ENCODE results near the gene CDH4. TPM values are rescaled to one million over a fixed set of nuclear protein-coding genes. Genes with fewer than 3 reads are reported as not detected.

CDH4 gene
- total and polyA plus RNA-seq, 9 of the 15 experiments (the other 6 are each of a cell fraction or from before 2014, with no cell fraction given) = 0.04 TPM; not detected in 8

GRCh38 chr20:61436283-61436666 lies 184.2 kb downstream of the CDH4 start:
- 0% methylated on average over 2 of the region's 2 CpGs for WGBS (ENCODE audit: insufficient coverage, low coverage, missing lambda C conversion rate)
- Histone ChIP-seq H3K79me2 (ENCODE audit: control insufficient read depth, insufficient read depth, low read length) (no peaks in the 10 kb centered on the region), H3K4me2 (ENCODE audit: insufficient read depth, low read length) (no peak overlapping the region), H3K9me1 (ENCODE audit: control insufficient read depth, insufficient read depth, low read length) (no peaks in the 10 kb centered on the region), H3K27ac (ENCODE audit: extremely low read depth, low read depth, low read length) (no peak overlapping the region), H3K27me3 (ENCODE audit: control insufficient read depth in 2 of 2, insufficient read depth in 2 of 2, low read length in 2 of 2) (peaks cover 6 to 49% of the 10 kb centered on the region in 2 experiments; a peak in 2 of 5 replicates), H2AFZ (ENCODE audit: low read depth, low read length) (no peak overlapping the region), H3K4me3 (no peak overlapping the region), H4K20me1 (replicated peaks; ENCODE audit: control insufficient read depth, insufficient read depth, low read length) (peaks cover 3% of the 10 kb centered on the region; the same call in 1 of the 2 replicates), H3K9ac (ENCODE audit: insufficient read depth in 1 of 2, low read depth in 2 of 2, low read length in 2 of 2) (no peak overlapping the region), H3K9me3 (replicated peaks; ENCODE audit: control insufficient read depth, insufficient read depth, low read depth, low read length) (no peaks in the 10 kb centered on the region), H3K4me1 (replicated peaks in 1 of 2; ENCODE audit: control insufficient read depth in 2 of 2, insufficient read depth in 2 of 2, low read length in 2 of 2) (no peaks in the 10 kb centered on the region; a peak in 1 of 5 replicates), H3K36me3 (ENCODE audit: control insufficient read depth, insufficient read depth, low read length) (no peaks in the 10 kb centered on the region)
- no peak for TF ChIP-seq NELFE (IDR thresholded peaks at IDR 0.05; ENCODE audit: insufficient read depth, insufficient read length)
- in situ Hi-C loops (cut with MboI) (no loop called here), intact Hi-C loops (cut with micrococcal nuclease) (no loop called here)
- ChIA-PET CTCF (ENCODE audit: low intra/inter-chr PET ratio) (no interaction called here), POLR2A (no interaction called here)
- BruUV-seq (replicated peaks) = no TSS peak
- FAIRE-seq = no peak
- ATAC-seq = no peak
- no peak for DNase-seq (ENCODE audit: extremely low read depth in 1 of 4, low spot score in 3 of 4)

- ChIA-PET CTCF (ENCODE audit: low intra/inter-chr PET ratio) (no interaction called here), POLR2A (no interaction called here)
- Histone ChIP-seq H2AFZ (ENCODE audit: low read depth, low read length) (no peak overlapping the region), H3K4me2 (ENCODE audit: insufficient read depth, low read length) (no peak overlapping the region), H4K20me1 (replicated peaks; ENCODE audit: control insufficient read depth, insufficient read depth, low read length) (peaks cover 3% of the 10 kb centered on the region; the same call in 1 of the 2 replicates), H3K9me3 (replicated peaks; ENCODE audit: control insufficient read depth, insufficient read depth, low read depth, low read length) (no peaks in the 10 kb centered on the region), H3K79me2 (ENCODE audit: control insufficient read depth, insufficient read depth, low read length) (no peaks in the 10 kb centered on the region), H3K27me3 (ENCODE audit: control insufficient read depth in 2 of 2, insufficient read depth in 2 of 2, low read length in 2 of 2) (peaks cover 6 to 51% of the 10 kb centered on the region in 2 experiments; a peak in 2 of 5 replicates), H3K4me3 (no peak overlapping the region), H3K9ac (ENCODE audit: insufficient read depth in 1 of 2, low read depth in 2 of 2, low read length in 2 of 2) (no peak overlapping the region), H3K9me1 (ENCODE audit: control insufficient read depth, insufficient read depth, low read length) (no peaks in the 10 kb centered on the region), H3K36me3 (ENCODE audit: control insufficient read depth, insufficient read depth, low read length) (no peaks in the 10 kb centered on the region), H3K27ac (ENCODE audit: extremely low read depth, low read depth, low read length) (no peak overlapping the region), H3K4me1 (replicated peaks in 1 of 2; ENCODE audit: control insufficient read depth in 2 of 2, insufficient read depth in 2 of 2, low read length in 2 of 2) (no peaks in the 10 kb centered on the region; a peak in 1 of 5 replicates)
- intact Hi-C loops (cut with micrococcal nuclease) = no loop called here
- in situ Hi-C loops (cut with MboI) = no loop called here
- 7% methylated on average over 8 of the region's 8 CpGs for WGBS (ENCODE audit: insufficient coverage, low coverage, missing lambda C conversion rate)
- FAIRE-seq = no peak
- no TSS peak for BruUV-seq (replicated peaks)
- DNase-seq (ENCODE audit: extremely low read depth in 1 of 4, low spot score in 3 of 4) = no peak
- no peak for ATAC-seq
- TF ChIP-seq ZBTB40 (IDR thresholded peaks at IDR 0.05) = no peak
- no peak for TF ChIP-seq ZBTB40 (CRISPR knock-in tag; IDR thresholded peaks at IDR 0.05)
- no peak for TF ChIP-seq SREBF2 (CRISPR knock-in tag; IDR thresholded peaks at IDR 0.05)
- no peak for TF ChIP-seq CBFA2T3 (IDR thresholded peaks at IDR 0.05)
Observed at GRCh38 chr20:61436667-61437279, 184.7 kb downstream of the CDH4 start.
